Endometrial microvascular endothelial cells (primary cell): ENCODE results near the gene LIPN. TPM values are rescaled to one million over a fixed set of nuclear protein-coding genes. Genes with fewer than 3 reads are reported as not detected.

ENCODE experiments used
- in situ Hi-C: cut with HindIII; loops from 2 replicates; pipeline ENCODE4 v1.10.0; 2017; ENCODE audit warnings: low sequenced_read_pairs, low pct_unique_long_range_greater_than_20kb; ENCODE audit errors: inconsistent ontology term
- total RNA-seq: library from RNA; depleted of rRNA; stranded (reverse); fragments of >200 nt; gene quantifications from one replicate; pipeline ENCODE4 v1.2.3, GENCODE V29; 2015; ENCODE audit errors: inconsistent ontology term

LIPN gene
- total RNA-seq, 1 donor from 2014 or later, result not detected

GRCh38 chr10:88781206-88781605, 21.4 kb downstream of the LIPN start:
- in situ Hi-C loops, result no loop called here

- in situ Hi-C loops, result no loop called here
Measured at GRCh38 chr10:88782222-88782621, 22.4 kb downstream of the LIPN start.

GRCh38 chr10:88783724-88784123, 23.9 kb downstream of the LIPN start:
- in situ Hi-C loops, result no loop called here

- in situ Hi-C loops, result no loop called here
Measured at GRCh38 chr10:88786032-88786770, 26.4 kb downstream of the LIPN start.

GRCh38 chr10:88787463-88787862, 27.6 kb downstream of the LIPN start:
- in situ Hi-C loops, result no loop called here

- in situ Hi-C loops, result no loop called here
Measured at GRCh38 chr10:88788924-88789323, 29.1 kb downstream of the LIPN start.

- in situ Hi-C loops, result no loop called here
Measured at GRCh38 chr10:88791924-88792323, 32.1 kb downstream of the LIPN start.

GRCh38 chr10:88792661-88793060, 32.8 kb downstream of the LIPN start:
- in situ Hi-C loops, result no loop called here

- in situ Hi-C loops, result no loop called here
Measured at GRCh38 chr10:88793712-88794299, 34.0 kb downstream of the LIPN start.

GRCh38 chr10:88794731-88795130, 34.9 kb downstream of the LIPN start:
- in situ Hi-C loops, result no loop called here

GRCh38 chr10:88800152-88801125, 40.6 kb downstream of the LIPN start:
- in situ Hi-C loops, result no loop called here

- in situ Hi-C loops, result no loop called here
Measured at GRCh38 chr10:88802523-88803285, 42.9 kb downstream of the LIPN start, which contains the start of gene LIPM. Gene LIPM (plus strand): TSS chr10:88802730. CDS start chr10:88802897, 167 bp downstream.

GRCh38 chr10:88803641-88804040, 43.8 kb downstream of the LIPN start:
- in situ Hi-C loops, result no loop called here

- in situ Hi-C loops, result no loop called here
Measured at GRCh38 chr10:88804083-88804812, 44.4 kb downstream of the LIPN start.

- in situ Hi-C loops, result no loop called here
Measured at GRCh38 chr10:88805361-88805760, 45.5 kb downstream of the LIPN start.

GRCh38 chr10:88805924-88806323, 46.1 kb downstream of the LIPN start:
- in situ Hi-C loops, result no loop called here

GRCh38 chr10:88809621-88810020, 49.8 kb downstream of the LIPN start:
- in situ Hi-C loops, result no loop called here
